Stimulated activated naive CD8-positive, alpha-beta T cell treated with anti-CD3 and anti-CD28 coated beads, Interleukin-15, Interleukin-2, amounts not matched to agents 100 ng/mL and 50 ng/mL, for 24 hours (primary cell): ENCODE data around the gene MARCO.
"Not testable (repeated sequence)": the region's sequence is repeated elsewhere in the genome, so short reads cannot be mapped to it uniquely, and the experiment has no call there.

Experiments used
- H3K27ac Mint-ChIP-seq: one replicate; pipeline ENCODE4 v1.8.0; 2021; ENCODE audit warnings: mild to moderate bottlenecking, mixed read lengths
- H3K27me3 Mint-ChIP-seq: one replicate; pipeline ENCODE4 v1.8.0; 2021; ENCODE audit warnings: mixed read lengths
- H3K36me3 Mint-ChIP-seq: one replicate; pipeline ENCODE4 v1.8.0; 2021; ENCODE audit warnings: low read depth, mixed read lengths
- H3K4me1 Mint-ChIP-seq: one replicate; pipeline ENCODE4 v1.8.0; 2021; ENCODE audit warnings: low read depth, mixed read lengths
- H3K4me3 Mint-ChIP-seq: one replicate; pipeline ENCODE4 v1.8.0; 2021; ENCODE audit warnings: mild to moderate bottlenecking, mixed read lengths
- H3K9me3 Mint-ChIP-seq: one replicate; pipeline ENCODE4 v1.8.0; 2021; ENCODE audit warnings: mixed read lengths

The MARCO gene

GRCh38 chr2:118948266-118948665, 6.3 kb downstream of the MARCO start:
- not testable (repeated sequence) for H3K4me3 Mint-ChIP-seq, H3K27me3 Mint-ChIP-seq, H3K36me3 Mint-ChIP-seq, H3K27ac Mint-ChIP-seq, H3K9me3 Mint-ChIP-seq, H3K4me1 Mint-ChIP-seq

- H3K27me3 Mint-ChIP-seq, result peaks cover 4% of the 10 kb centered on the region
- no peak overlapping the region for H3K27ac Mint-ChIP-seq
- no peak overlapping the region for H3K4me3 Mint-ChIP-seq
- H3K4me1 Mint-ChIP-seq, result no peaks in the 10 kb centered on the region
- peaks cover 19% of the 10 kb centered on the region for H3K9me3 Mint-ChIP-seq
- H3K36me3 Mint-ChIP-seq, result no peaks in the 10 kb centered on the region
Observed at GRCh38 chr2:118954297-118955060, 12.5 kb downstream of the MARCO start.

- H3K9me3 Mint-ChIP-seq, result peaks cover 8% of the 10 kb centered on the region
- peaks cover 6% of the 10 kb centered on the region for H3K27me3 Mint-ChIP-seq
- no peaks in the 10 kb centered on the region for H3K4me1 Mint-ChIP-seq
- no peaks in the 10 kb centered on the region for H3K36me3 Mint-ChIP-seq
- H3K27ac Mint-ChIP-seq, result no peak overlapping the region
- H3K4me3 Mint-ChIP-seq, result no peak overlapping the region
Observed at GRCh38 chr2:118965737-118966136, 23.7 kb downstream of the MARCO start.

- H3K4me1 Mint-ChIP-seq, result no peaks in the 10 kb centered on the region
- no peaks in the 10 kb centered on the region for H3K36me3 Mint-ChIP-seq
- peaks cover 6% of the 10 kb centered on the region for H3K27me3 Mint-ChIP-seq
- peaks cover 3% of the 10 kb centered on the region for H3K9me3 Mint-ChIP-seq
- no peak overlapping the region for H3K27ac Mint-ChIP-seq
- H3K4me3 Mint-ChIP-seq, result no peak overlapping the region
Observed at GRCh38 chr2:118967124-118967880, 25.3 kb downstream of the MARCO start.

- no peak overlapping the region for H3K27ac Mint-ChIP-seq
- H3K9me3 Mint-ChIP-seq, result no peaks in the 10 kb centered on the region
- H3K36me3 Mint-ChIP-seq, result no peaks in the 10 kb centered on the region
- H3K4me3 Mint-ChIP-seq, result no peak overlapping the region
- no peaks in the 10 kb centered on the region for H3K4me1 Mint-ChIP-seq
- peaks cover 6% of the 10 kb centered on the region for H3K27me3 Mint-ChIP-seq
Observed at GRCh38 chr2:118968042-118968441, 26.0 kb downstream of the MARCO start.

GRCh38 chr2:118968961-118969733, 27.2 kb downstream of the MARCO start:
- no peak overlapping the region for H3K4me3 Mint-ChIP-seq
- no peaks in the 10 kb centered on the region for H3K9me3 Mint-ChIP-seq
- H3K27me3 Mint-ChIP-seq, result peaks cover 6% of the 10 kb centered on the region
- H3K27ac Mint-ChIP-seq, result no peak overlapping the region
- no peaks in the 10 kb centered on the region for H3K4me1 Mint-ChIP-seq
- no peaks in the 10 kb centered on the region for H3K36me3 Mint-ChIP-seq

- no peaks in the 10 kb centered on the region for H3K4me1 Mint-ChIP-seq
- H3K4me3 Mint-ChIP-seq, result no peak overlapping the region
- peaks cover 6% of the 10 kb centered on the region for H3K27me3 Mint-ChIP-seq
- no peaks in the 10 kb centered on the region for H3K36me3 Mint-ChIP-seq
- no peaks in the 10 kb centered on the region for H3K9me3 Mint-ChIP-seq
- H3K27ac Mint-ChIP-seq, result no peak overlapping the region
Observed at GRCh38 chr2:118969734-118970395, 27.9 kb downstream of the MARCO start.

- Mint-ChIP-seq H3K27ac (no peak overlapping the region), H3K4me1 (no peaks in the 10 kb centered on the region), H3K4me3 (no peak overlapping the region), H3K9me3 (peaks cover 4% of the 10 kb centered on the region), H3K36me3 (no peaks in the 10 kb centered on the region), H3K27me3 (peaks cover 12% of the 10 kb centered on the region)
Observed at GRCh38 chr2:118970396-118971135, 28.6 kb downstream of the MARCO start.

- Mint-ChIP-seq H3K27ac (no peak overlapping the region), H3K27me3 (peaks cover 12% of the 10 kb centered on the region), H3K4me1 (no peaks in the 10 kb centered on the region), H3K9me3 (peaks cover 4% of the 10 kb centered on the region), H3K36me3 (no peaks in the 10 kb centered on the region), H3K4me3 (no peak overlapping the region)
Observed at GRCh38 chr2:118971245-118972122, 29.5 kb downstream of the MARCO start.

- no peak overlapping the region for H3K4me3 Mint-ChIP-seq
Observed at GRCh38 chr2:118973542-118973951, 31.6 kb downstream of the MARCO start.

GRCh38 chr2:118974103-118974993, 32.4 kb downstream of the MARCO start:
- Mint-ChIP-seq H3K9me3 (peaks cover 4% of the 10 kb centered on the region), H3K27me3 (peaks cover 6% of the 10 kb centered on the region), H3K36me3 (no peaks in the 10 kb centered on the region), H3K27ac (no peak overlapping the region), H3K4me3 (no peak overlapping the region), H3K4me1 (no peaks in the 10 kb centered on the region)

More at GRCh38 chr2:118973542-118973951, 31.6 kb downstream of the MARCO start:
- H3K9me3 Mint-ChIP-seq, result peaks cover 4% of the 10 kb centered on the region
- no peaks in the 10 kb centered on the region for H3K36me3 Mint-ChIP-seq
- peaks cover 6% of the 10 kb centered on the region for H3K27me3 Mint-ChIP-seq
- H3K4me1 Mint-ChIP-seq, result no peaks in the 10 kb centered on the region
- H3K27ac Mint-ChIP-seq, result no peak overlapping the region

GRCh38 chr2:118975133-118975532, 33.1 kb downstream of the MARCO start:
- H3K27me3 Mint-ChIP-seq, result peaks cover 6% of the 10 kb centered on the region
- peaks cover 4% of the 10 kb centered on the region for H3K9me3 Mint-ChIP-seq
- no peak overlapping the region for H3K27ac Mint-ChIP-seq
- H3K4me3 Mint-ChIP-seq, result no peak overlapping the region
- no peaks in the 10 kb centered on the region for H3K36me3 Mint-ChIP-seq
- no peaks in the 10 kb centered on the region for H3K4me1 Mint-ChIP-seq

GRCh38 chr2:118978064-118978463, 36.1 kb downstream of the MARCO start:
- Mint-ChIP-seq H3K27me3 (peaks cover 6% of the 10 kb centered on the region), H3K4me1 (no peaks in the 10 kb centered on the region), H3K9me3 (peaks cover 4% of the 10 kb centered on the region), H3K27ac (no peak overlapping the region), H3K4me3 (no peak overlapping the region), H3K36me3 (no peaks in the 10 kb centered on the region)
